ENCODE results near the gene SMLR1.

SMLR1 gene

GRCh38 chr6:130838951-130839350, 11.7 kb downstream of the SMLR1 start:
- TF ChIP-seq USF1 (IDR thresholded peaks at IDR 0.05) (no peak), CEBPB (IDR thresholded peaks at IDR 0.05) (no peak), MAX (IDR thresholded peaks at IDR 0.05) (no peak), REST (IDR thresholded peaks at IDR 0.05; ENCODE audit: low read depth) (no peak), EP300 (IDR thresholded peaks at IDR 0.05; ENCODE audit: borderline replicate concordance) (no peak), FOXM1 (IDR thresholded peaks at IDR 0.05; ENCODE audit: borderline replicate concordance, low read depth) (no peak), NFIC (IDR thresholded peaks at IDR 0.05) (no peak), EGR1 (IDR thresholded peaks at IDR 0.05) (no peak), ZBTB7A (IDR thresholded peaks at IDR 0.05; ENCODE audit: low read depth) (no peak), TEAD4 (IDR thresholded peaks at IDR 0.05) (no peak)

- no peak for TF ChIP-seq YY1 (IDR thresholded peaks at IDR 0.05; ENCODE audit: low read depth)
- TF ChIP-seq TCF12 (IDR thresholded peaks at IDR 0.05; ENCODE audit: low read depth) = no peak
- TF ChIP-seq RAD21 (IDR thresholded peaks at IDR 0.05; ENCODE audit: low read depth) = no peak
- TF ChIP-seq TEAD4 (IDR thresholded peaks at IDR 0.05) = no peak
- TF ChIP-seq NFIC (IDR thresholded peaks at IDR 0.05) = no peak
- TF ChIP-seq REST (IDR thresholded peaks at IDR 0.05; ENCODE audit: low read depth) = no peak
These were observed 12.2 kb downstream of the SMLR1 start for GRCh38 chr6:130839379-130839778.

- no peak for TF ChIP-seq RAD21 (IDR thresholded peaks at IDR 0.05; ENCODE audit: low read depth)
- no peak for TF ChIP-seq CEBPB (IDR thresholded peaks at IDR 0.05)
- no peak for TF ChIP-seq EGR1 (IDR thresholded peaks at IDR 0.05)
- no peak for TF ChIP-seq NFIC (IDR thresholded peaks at IDR 0.05)
- TF ChIP-seq TAF1 (IDR thresholded peaks at IDR 0.05; ENCODE audit: low read depth) = no peak
- no peak for TF ChIP-seq CREB1 (IDR thresholded peaks at IDR 0.05; ENCODE audit: low read depth)
- TF ChIP-seq TCF12 (IDR thresholded peaks at IDR 0.05; ENCODE audit: low read depth) = no peak
- TF ChIP-seq FOXM1 (IDR thresholded peaks at IDR 0.05; ENCODE audit: borderline replicate concordance, low read depth) = no peak
- no peak for TF ChIP-seq EP300 (IDR thresholded peaks at IDR 0.05; ENCODE audit: borderline replicate concordance)
- no peak for TF ChIP-seq TEAD4 (IDR thresholded peaks at IDR 0.05)
- no peak for TF ChIP-seq USF1 (IDR thresholded peaks at IDR 0.05)
- no peak for TF ChIP-seq ZBTB7A (IDR thresholded peaks at IDR 0.05; ENCODE audit: low read depth)
- TF ChIP-seq MAX (IDR thresholded peaks at IDR 0.05) = no peak
These were observed 12.8 kb downstream of the SMLR1 start for GRCh38 chr6:130840050-130840449.

- no peak for TF ChIP-seq FOXM1 (IDR thresholded peaks at IDR 0.05; ENCODE audit: borderline replicate concordance, low read depth)
- no peak for TF ChIP-seq REST (IDR thresholded peaks at IDR 0.05; ENCODE audit: low read depth)
- TF ChIP-seq MAX (IDR thresholded peaks at IDR 0.05) = no peak
- no peak for TF ChIP-seq TAF1 (IDR thresholded peaks at IDR 0.05; ENCODE audit: low read depth)
- TF ChIP-seq TEAD4 (IDR thresholded peaks at IDR 0.05) = no peak
- no peak for TF ChIP-seq TCF12 (IDR thresholded peaks at IDR 0.05; ENCODE audit: low read depth)
- no peak for TF ChIP-seq RAD21 (IDR thresholded peaks at IDR 0.05; ENCODE audit: low read depth)
- no peak for TF ChIP-seq CREB1 (IDR thresholded peaks at IDR 0.05; ENCODE audit: low read depth)
These were observed 14.0 kb downstream of the SMLR1 start for GRCh38 chr6:130841128-130841728.

Data from Ishikawa (cell line).